Medulla oblongata (tissue), 1 donor: ENCODE data around the gene ARG2.
A peak's percentile ranks its signal among the peaks of the same experiment; 100 is the strongest.

ENCODE experiments used
- DNase-seq: peaks from one replicate; pipeline ENCODE4 v3.0.0-alpha.2; 2015; ENCODE audit errors: extremely low spot score

The ARG2 gene

GRCh38 chr14:67636361-67636919 lies 16.7 kb downstream of the ARG2 start:
- DNase-seq, result no peak

- DNase-seq, result no peak
Observed at GRCh38 chr14:67638642-67639041, 18.9 kb downstream of the ARG2 start.

- DNase-seq, result no peak
Observed at GRCh38 chr14:67641480-67641879, 21.8 kb downstream of the ARG2 start.

- DNase-seq, result no peak
Observed at GRCh38 chr14:67641902-67642749, 22.4 kb downstream of the ARG2 start.

- no peak for DNase-seq
Observed at GRCh38 chr14:67643713-67644112, 24.0 kb downstream of the ARG2 start.

GRCh38 chr14:67644428-67644827 lies 24.7 kb downstream of the ARG2 start:
- DNase-seq, result no peak

- DNase-seq, result no peak
Observed at GRCh38 chr14:67645414-67645813, 25.7 kb downstream of the ARG2 start.

- no peak for DNase-seq
Observed at GRCh38 chr14:67646131-67646530, 26.4 kb downstream of the ARG2 start.

- DNase-seq, result no peak
Observed at GRCh38 chr14:67650151-67650550, 30.4 kb downstream of the ARG2 start.

- DNase-seq, result no peak
Observed at GRCh38 chr14:67650694-67651093, 31.0 kb downstream of the ARG2 start.

- DNase-seq, result no peak
Observed at GRCh38 chr14:67652189-67652588, 32.5 kb downstream of the ARG2 start.

- no peak for DNase-seq
Observed at GRCh38 chr14:67653651-67654280, 34.0 kb downstream of the ARG2 start.

GRCh38 chr14:67663633-67664032 lies 43.9 kb downstream of the ARG2 start:
- DNase-seq, result no peak

GRCh38 chr14:67665868-67666267 lies 46.1 kb downstream of the ARG2 start:
- no peak for DNase-seq

GRCh38 chr14:67666750-67667449 lies 47.2 kb downstream of the ARG2 start:
- DNase-seq, result peak; percentile 79

- no peak for DNase-seq
Observed at GRCh38 chr14:67668559-67668958, 48.8 kb downstream of the ARG2 start.

GRCh38 chr14:67673451-67673850 lies 53.7 kb downstream of the ARG2 start:
- no peak for DNase-seq

GRCh38 chr14:67674139-67674479 lies 54.4 kb downstream of the ARG2 start:
- peak; percentile 79 for DNase-seq

- DNase-seq, result peak; percentile 84
Observed at GRCh38 chr14:67674480-67675218, 54.9 kb downstream of the ARG2 start, which contains the start of gene VTI1B. Gene VTI1B (minus strand): TSS chr14:67674632. CDS start chr14:67674489, 143 bp downstream.

GRCh38 chr14:67675219-67675582 lies 55.5 kb downstream of the ARG2 start:
- DNase-seq, result no peak

GRCh38 chr14:67679006-67679405 lies 59.3 kb downstream of the ARG2 start:
- no peak for DNase-seq

GRCh38 chr14:67680121-67680602 lies 60.4 kb downstream of the ARG2 start:
- no peak for DNase-seq
